Activated CD4-positive, CD25-positive, alpha-beta regulatory T cell treated with anti-CD3 and anti-CD28 coated beads, Interleukin-2, amount 50 U/mL, for 16 hours (primary cell): ENCODE data around the gene BDP1.
A peak's percentile ranks its signal among the peaks of the same experiment; 100 is the strongest.
"Not testable (repeated sequence)": the region's sequence is repeated elsewhere in the genome, so short reads cannot be mapped to it uniquely, and the experiment has no call there.

Experiments
- DNase-seq: peaks from one replicate; pipeline ENCODE4 v3.0.0-alpha.2; 2020; ENCODE audit warnings: low read depth, low spot score

The BDP1 gene, protein sequence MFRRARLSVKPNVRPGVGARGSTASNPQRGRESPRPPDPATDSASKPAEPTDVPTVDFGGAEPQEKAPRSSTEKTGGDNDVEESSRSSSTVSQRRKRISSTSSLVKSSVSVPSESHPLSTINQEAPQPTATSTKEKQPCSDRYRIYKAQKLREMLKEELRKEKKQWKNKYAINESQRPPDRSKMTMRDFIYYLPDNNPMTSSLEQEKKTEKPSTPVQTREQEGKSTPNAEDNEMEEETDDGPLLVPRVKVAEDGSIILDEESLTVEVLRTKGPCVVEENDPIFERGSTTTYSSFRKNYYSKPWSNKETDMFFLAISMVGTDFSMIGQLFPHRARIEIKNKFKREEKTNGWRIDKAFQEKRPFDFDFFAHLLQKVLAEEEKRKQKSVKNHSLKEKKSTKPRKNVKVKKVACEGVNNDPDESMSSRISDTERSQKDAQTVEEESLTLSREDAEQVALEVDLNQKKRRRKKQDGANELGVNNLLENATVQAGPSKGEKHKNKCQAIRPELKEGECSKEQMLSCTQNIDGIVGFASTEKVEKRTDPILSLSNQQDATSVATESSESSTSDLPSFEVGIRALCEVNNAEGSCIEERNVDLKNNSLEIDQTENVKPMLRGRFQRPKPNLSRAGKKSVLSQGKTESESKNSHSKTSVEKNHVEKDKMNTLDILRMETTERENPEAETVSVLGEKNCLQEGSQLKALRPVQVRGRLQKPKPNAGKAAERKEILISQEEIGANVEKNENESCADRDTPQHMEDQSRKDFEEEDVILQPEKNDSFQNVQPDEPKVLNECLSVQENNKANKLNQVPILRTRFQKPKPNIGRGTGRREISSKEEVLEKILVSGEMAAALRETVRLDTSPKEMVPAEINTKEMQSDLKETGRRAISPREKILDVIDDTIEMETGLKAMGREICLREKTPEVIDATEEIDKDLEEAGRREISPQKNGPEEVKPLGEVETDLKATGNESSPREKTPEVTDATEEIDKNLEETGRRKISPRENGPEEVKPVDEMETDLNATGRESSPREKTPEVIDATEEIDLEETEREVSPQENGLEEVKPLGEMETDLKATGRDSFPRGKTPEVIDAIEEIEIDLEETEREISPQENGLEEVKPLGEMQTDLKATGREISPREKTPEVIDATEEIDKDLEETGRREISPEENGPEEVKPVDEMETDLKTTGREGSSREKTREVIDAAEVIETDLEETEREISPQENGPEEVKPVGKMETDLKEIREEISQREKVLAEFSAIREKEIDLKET (N-terminal part only)

DNA sequence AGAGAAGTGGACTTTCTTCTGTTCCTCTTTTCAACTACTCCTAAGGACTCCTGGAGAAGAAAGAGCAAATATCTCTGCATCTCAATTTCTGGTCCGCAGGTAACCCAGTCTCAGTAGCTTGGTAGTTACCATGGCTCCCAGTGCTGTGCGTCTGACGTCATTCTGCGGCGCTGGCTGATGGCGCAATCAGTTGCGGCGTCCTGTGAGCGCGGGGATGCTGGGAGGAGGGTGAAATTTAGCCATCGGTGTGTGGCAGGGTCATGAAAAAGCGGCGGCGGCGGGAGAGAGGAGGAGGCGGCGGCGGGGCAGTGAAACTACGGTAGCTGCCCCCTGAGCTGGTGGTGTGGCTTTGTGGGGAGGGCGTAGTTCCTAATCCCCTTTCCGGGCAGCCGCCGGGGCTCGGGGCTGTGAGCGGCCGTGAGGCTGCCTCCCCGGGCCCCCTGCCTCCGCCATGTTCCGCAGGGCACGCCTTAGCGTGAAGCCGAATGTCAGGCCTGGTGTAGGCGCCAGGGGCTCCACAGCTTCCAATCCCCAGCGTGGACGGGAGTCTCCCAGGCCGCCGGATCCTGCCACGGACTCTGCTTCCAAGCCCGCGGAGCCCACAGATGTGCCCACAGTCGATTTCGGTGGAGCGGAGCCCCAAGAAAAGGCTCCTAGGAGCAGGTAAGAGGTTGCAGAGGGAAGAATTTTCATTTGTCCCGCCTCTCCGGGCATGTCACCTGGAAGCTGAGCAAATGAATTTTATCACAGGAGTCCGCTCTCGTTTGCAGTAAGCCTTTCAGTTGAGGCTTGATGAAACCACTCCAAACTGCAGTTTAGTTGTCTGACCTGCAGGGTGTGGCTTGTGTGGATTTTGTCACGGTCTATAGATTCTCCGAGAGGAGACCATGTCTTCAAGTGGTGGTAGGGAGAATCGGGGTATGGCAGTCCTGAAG is at the start of gene BDP1:
BDP1 (plus strand) TSS at position 225 of the 935 bp plus-strand sequence; CDS start at position 452, 227 bp downstream.
- peak; percentile 94 for DNase-seq

DNA sequence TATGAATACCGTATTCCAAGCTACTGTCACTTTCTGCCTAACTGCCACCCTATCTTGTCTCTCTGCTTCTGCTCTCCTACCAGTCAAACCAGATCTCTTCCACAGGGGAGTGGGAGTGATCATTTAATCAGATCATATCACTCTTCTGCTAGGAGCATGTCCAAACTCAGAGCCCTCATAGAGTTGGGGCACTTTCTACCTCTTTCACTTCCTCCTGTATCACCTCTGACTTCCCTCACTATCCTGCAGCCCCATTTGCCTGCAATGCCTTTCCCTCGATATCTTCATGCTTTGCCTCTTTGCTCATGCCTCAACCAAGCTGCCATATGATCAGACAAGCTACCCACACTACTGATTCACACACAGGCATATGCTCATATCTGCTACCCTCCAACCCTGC is 45.4 kb upstream of the BDP1 start:
- DNase-seq: not testable (repeated sequence)

DNA sequence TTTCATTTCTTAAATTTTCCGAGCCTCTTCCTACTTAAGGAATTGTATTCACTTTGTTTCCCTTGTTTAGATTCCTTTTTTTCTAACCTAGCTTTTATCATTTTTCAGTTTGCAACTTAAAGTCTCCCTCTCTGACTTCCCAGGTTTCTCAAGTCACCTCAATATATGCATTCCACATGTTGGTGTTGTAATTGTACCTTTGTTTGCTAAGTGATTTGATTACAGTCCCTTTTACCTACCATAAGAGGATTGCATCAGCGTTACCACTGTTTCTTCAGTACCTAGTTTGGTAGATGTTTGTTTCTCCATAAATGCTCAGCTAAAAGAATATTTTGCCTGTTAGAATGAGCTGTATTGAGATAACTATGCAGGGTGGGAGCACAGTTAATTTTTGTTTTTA is 39.8 kb upstream of the BDP1 start:
- not testable (repeated sequence) for DNase-seq

DNA sequence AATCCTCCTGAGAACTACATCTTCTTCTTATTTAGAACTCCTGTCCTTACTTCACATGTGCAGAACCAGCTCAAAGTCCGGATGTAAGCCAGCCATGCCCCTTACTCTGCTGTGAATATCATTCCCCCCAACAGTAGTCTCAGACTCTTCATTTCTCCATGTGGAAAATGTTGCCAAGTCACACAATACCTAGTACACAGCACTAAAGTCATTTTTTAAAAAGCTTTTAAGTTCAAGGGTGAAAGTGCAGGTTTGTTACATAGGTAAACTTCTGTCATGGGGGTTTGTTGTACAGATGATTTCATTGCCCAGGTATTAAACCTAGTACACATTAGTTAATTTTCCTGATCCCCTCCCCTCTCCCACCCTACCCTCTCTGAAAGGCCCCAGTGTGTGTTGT is 37.4 kb upstream of the BDP1 start:
- not testable (repeated sequence) for DNase-seq

DNA sequence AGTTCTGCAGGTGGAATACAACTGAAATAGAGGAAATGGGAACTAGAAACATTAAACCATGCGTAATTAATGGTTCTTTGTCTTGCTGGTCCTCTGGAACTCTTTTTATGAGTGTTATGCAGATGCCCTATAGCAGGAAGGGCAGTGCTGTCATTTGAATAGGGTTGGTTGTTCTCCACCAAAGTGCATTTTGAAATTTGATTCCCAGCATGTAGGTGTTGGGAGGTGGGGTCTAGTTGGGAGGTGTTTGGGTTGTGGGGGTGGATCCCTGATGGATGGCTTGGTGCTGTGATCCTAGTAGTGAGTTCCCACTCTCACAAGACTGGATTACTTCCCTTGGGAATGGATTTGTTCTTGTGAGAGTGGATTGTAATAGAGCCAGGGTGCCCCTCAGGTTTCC is 34.2 kb upstream of the BDP1 start:
- DNase-seq: not testable (repeated sequence)

DNA sequence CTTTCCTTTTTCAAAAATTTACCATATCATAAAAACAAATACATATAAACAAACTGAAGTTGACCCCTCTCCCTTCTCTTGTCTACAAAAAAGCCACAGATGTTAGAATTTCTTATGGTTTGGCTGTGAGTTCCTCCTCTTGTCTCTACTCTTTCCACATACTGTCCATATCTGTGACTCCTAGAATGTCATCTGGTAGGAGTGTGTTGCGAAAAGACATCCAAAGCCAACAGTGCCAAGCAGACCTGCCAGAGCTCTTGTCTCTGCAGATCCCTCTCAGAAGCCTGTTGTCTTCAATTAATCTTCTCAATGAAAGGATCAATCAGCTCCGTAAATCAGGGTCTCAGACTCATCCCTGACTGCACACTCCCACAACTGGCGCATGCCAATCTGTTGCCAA is 31.6 kb upstream of the BDP1 start:
- DNase-seq: not testable (repeated sequence)

DNA sequence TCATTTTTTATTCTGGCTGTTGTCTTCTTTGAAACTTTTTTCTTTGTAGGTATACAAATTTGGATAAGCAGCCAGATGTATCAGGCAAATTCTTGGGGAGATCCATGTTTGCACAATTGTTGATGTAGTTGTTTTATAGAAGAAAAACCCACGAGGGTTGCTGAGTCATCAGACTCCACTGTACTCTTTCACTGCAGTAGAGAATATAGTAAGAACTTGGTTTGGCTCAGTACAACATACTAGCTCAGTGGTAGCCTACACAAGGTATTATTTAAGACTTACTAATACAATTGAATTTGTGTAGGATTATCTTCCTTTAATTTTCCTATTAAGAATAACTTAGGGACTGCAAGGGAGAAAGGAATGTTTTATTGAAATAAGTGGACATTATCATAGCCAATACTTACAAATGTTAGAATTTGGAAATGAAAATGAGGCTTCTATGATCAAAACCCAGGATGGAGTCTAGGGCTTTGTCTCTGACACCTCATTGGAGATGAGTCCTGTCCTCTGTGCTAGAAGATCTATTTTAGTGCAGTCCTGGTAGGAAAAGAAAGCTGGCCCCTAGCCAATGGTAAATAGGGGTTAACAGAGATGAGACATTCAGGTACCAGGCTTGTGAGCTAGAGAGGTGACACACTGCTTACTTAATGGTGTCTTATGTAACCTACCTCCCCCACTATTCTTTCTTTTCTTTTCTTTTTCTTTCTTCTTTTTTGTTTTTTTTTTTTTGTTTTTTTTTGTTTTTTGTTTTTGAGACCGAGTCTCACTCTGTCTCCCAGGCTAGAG is 28.6 kb upstream of the BDP1 start:
- DNase-seq: not testable (repeated sequence)

DNA sequence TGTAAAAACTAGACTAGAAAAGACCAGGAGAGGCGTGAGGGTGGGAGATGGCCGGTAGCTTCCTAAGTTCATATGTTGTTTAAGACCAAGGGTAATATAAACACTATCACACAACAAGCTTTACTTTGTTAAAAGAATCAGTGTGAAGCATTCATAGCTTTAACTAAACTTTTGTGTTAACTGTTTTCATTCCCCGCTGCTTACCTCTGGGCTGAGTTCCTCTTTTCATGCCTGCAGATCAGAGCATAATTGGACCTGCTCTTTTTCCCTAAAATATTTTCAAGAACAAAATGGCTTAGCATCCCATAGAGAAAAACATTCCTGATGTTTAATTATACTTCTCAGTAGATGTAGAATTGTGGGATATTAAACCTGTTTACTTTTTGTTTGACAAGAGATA is 23.0 kb upstream of the BDP1 start:
- DNase-seq: not testable (repeated sequence)

DNA sequence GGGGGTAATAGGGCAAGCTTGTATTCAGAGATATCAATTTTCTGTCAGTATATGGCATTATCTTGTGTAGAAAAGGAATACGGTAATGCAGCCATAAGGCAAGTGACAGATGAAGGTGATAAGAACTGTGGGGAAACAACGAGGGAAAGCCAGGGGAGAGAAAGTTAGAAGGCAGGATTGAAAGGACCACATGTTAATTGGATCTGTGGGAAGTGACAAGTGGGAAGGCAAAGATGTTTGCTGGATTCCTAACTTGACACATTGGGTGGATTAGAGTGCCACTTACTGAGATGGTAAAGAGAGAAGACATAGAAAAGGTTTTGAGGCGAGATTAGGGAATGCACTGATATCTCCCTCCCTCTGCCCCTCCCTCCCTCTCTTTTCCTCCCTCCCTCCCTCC is 20.6 kb upstream of the BDP1 start:
- DNase-seq: not testable (repeated sequence)

DNA sequence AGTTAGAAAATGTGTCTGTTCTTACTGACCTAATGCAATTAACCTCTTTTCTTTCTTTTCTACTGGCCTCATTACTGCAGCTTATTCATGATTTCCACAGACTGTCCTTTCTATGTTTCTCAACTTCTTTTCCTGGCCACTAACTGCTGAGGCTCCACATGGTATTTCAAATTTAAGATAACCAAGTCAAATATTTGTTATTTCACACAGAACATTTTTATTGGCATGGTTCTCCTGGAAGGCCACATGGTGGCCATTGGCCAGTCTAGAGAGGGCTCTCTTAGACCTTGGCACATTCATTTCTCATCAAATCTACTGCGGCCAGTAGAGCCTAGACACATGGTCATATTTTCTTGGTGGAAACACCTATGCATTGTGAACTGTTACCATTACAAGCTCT is 13.9 kb upstream of the BDP1 start:
- not testable (repeated sequence) for DNase-seq

DNA sequence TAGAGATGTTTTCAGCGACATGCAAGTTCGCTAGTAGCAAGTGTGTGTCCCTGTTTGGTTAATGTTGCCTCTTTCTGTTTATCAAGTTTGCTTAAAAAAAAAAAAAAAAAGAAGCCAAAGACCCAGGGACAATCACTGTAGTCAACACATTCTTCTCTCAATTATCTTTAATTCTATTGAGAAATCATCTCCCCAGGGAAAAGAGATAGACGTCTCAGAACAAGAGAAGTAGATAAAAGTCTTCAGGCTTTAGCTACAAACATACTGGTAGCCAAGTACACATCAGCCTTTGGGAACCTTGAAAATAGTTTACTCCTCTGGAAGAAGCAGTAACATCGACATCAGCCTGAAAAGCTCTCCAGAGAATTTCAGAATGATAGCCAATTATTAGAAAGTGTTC is 11.6 kb upstream of the BDP1 start:
- DNase-seq: not testable (repeated sequence)

DNA sequence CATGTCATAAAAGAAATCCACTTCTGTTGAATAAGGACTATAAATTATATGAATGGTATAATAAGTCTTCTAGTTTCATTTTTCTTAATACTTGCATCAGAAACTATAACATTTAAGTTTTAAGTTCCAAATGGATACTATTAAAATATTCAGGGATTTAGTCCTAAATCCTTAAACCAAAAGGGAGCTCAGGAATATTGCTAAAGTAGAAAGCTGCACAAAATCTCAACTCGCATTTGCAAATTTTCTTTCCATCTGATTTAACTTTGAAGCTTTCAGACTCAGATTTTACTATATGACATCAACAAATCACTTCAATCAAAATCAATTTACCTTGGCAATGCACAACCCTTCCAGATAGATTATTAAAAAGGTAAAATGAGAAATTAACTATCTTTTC is 10.4 kb upstream of the BDP1 start:
- not testable (repeated sequence) for DNase-seq

DNA sequence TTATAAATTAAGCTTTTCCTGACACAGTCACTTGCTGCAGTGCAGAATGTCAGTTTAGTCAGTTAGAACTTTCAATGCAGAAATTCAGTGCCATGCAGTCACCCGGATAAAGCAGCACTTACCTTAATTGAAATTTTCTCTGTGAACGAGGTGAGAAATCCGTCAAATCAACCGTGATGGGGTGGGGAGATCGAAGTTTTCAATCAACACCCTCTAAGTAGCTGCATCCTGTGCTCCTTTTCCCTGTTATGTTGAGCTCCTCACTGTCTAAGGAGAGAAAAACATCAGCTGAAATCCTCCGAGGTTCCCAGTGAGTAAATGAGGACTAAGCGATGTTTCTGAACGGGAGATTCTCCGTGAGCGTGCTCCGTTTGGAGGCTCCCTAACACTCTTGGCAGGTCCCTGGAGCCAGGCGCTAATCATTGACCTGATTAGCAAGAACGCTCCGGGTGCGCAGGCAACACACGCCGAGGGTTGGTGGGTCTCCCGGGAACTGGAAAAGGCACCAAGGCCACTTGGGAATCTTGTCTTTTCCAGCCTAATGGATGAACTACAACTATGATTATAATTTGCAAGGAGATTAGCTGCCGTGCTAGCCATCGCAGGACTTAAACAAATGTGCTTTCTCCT is 9.8 kb upstream of the BDP1 start:
- DNase-seq: not testable (repeated sequence)

DNA sequence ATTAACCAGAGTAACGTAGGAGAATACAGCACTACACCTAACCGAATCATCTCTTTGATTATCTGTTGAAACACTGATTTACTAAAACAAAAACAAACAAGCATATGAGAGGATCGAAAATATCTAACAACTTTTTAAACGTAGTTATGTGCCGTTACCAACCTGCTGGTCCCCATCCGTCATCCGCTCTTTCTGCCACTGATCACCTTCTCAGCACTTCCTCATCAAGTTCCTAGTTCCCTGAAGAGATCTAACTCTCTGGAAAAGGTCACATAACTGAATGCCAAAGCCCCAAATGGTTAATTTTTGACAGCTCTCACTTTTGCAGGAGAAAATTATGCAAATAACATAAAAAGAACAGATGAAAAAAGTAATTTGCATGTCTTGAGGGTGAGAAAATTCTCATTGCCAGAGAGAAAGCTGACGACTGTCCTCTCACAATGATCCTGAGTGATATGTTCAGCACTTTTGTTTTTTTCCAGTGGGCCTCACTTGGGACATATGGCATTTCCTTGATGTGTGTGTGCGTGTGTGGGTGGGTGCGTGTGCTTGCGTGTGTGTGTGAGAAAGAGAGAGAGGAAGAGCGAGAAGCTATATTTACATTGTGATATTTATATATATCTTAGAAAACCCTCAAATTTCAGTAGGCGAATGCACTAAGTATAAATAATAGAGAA is 8.8 kb upstream of the BDP1 start:
- DNase-seq: not testable (repeated sequence)

DNA sequence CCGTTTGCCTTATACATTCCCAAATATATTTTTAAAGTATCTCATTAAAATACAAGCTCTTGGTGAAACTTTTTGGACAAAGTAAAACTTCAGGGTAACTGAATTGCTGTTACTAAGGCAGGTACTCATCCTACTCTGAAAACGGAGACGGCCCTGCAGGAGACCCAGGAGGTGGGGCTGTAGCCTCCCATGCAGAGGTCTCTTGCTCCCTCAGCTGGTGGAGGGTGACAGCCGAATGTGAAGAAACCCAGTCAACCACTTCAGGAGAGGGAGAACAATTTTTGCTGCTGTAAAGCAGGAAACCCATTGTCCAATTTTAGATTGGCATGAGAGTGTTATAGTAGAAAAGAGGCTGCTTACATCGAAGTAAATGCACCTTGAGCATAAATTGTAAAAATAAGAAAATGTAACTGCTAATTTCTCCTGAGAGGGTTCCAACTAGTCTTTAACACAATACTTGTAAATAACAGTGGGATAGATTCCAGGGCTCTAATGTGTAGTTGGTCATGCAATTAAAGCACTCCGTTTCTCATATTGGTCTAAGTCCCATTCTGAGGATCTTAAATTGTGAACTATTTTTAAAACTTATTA is 8.1 kb upstream of the BDP1 start:
- not testable (repeated sequence) for DNase-seq

DNA sequence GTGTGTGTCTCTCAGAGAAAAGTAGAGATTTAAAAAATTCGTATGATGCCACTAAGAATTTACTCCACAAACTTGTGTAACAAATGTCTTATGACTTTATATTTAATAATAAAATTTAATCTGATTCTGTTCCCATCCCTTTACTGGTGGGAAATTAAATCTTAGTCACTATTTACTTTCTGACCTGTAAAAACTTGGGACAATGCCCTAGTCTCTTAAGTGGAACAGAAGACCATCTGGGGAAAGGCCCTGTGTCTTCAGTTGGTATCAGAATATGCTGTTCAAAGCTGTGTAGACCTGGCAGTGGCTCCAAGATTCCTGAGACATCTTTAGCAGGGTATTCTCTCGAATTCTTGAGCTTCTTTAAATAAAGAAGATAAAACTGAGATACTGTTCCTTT is 2.6 kb upstream of the BDP1 start:
- no peak for DNase-seq

DNA sequence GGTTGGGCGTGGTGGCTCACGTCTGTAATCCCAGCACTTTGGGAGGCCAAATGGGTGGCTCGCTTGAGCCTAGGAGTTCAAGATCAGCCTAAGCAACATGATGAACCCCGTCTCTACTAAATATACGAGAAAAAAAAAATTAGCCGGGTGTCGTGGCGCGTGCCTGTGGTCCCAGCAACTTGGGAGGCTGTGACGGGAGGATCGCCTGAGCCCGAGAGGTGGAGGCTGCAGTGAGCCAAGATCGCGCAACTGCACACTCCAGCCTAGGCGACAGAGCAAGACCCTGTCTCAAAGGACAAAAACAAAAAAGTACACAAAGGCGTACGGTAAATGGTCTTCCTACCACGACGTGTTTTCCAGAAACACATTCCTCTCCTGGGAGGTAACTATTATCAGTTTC is 538 bp upstream of the BDP1 start:
- no peak for DNase-seq

DNA sequence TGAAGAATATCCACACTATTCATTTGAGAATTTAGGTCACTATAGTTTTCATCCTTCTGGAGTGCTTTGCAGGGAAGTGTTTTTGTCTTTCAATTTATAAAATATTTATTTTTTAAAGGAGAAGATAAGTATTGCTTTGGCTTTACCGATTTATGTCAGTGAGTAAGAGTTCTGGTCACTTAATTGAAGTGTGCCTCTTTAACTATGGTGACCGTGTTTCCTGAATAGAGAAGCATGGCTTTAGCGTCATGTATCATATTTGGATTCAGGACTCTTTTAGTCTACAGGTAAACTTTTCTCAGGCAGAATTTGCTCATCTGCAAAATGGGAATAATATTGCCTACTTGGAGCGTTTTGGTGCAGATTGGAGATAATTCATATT is 902 bp downstream of the BDP1 start:
- DNase-seq: no peak
